Transverse colon (tissue), 3 donors: ENCODE results near the gene GBE1.
"Not testable (repeated sequence)": the region's sequence is repeated elsewhere in the genome, so short reads cannot be mapped to it uniquely, and the experiment has no call there.

Experiments used
- EP300 ChIP-seq: sonication (generic); formaldehyde crosslinking; IDR thresholded peaks from one replicate; pipeline ENCODE4 v1.6.1; 2017; ENCODE audit warnings: antibody characterized with exemption, low read depth
- POLR2A ChIP-seq: fragments of 450-650 bp; IDR thresholded peaks from one replicate; pipeline ENCODE4 v1.6.1; 2016; ENCODE audit warnings: antibody characterized with exemption, mild to moderate bottlenecking, moderate library complexity
- TF ChIP-seq, protein P1 (sequence below), 5 experiments: fragments of 200-600 bp in 3 of 5; fragments of 450-650 bp in 2 of 5; sonication (generic) in 3 of 5; IDR thresholded peaks; 1 replicate in 2 of 5; 2 replicates in 3 of 5; pipeline ENCODE4 v1.5.1; 2016 to 2017; ENCODE audit warnings: antibody characterized with exemption in 5 of 5, inconsistent platforms in 3 of 5, mild to moderate bottlenecking in 2 of 5, moderate library complexity in 1 of 5

- TF ChIP-seq, protein P1, sequence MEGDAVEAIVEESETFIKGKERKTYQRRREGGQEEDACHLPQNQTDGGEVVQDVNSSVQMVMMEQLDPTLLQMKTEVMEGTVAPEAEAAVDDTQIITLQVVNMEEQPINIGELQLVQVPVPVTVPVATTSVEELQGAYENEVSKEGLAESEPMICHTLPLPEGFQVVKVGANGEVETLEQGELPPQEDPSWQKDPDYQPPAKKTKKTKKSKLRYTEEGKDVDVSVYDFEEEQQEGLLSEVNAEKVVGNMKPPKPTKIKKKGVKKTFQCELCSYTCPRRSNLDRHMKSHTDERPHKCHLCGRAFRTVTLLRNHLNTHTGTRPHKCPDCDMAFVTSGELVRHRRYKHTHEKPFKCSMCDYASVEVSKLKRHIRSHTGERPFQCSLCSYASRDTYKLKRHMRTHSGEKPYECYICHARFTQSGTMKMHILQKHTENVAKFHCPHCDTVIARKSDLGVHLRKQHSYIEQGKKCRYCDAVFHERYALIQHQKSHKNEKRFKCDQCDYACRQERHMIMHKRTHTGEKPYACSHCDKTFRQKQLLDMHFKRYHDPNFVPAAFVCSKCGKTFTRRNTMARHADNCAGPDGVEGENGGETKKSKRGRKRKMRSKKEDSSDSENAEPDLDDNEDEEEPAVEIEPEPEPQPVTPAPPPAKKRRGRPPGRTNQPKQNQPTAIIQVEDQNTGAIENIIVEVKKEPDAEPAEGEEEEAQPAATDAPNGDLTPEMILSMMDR (IDR thresholded peaks at IDR 0.05) = not testable (repeated sequence)
- not testable (repeated sequence) for TF ChIP-seq POLR2A, EP300
Observed at GRCh38 chr3:81758771-81759170, 2.7 kb downstream of the GBE1 start.
